Gastrocnemius medialis (tissue), 4 donors: ENCODE measurements around the gene AFAP1. TPM values are rescaled to one million over a fixed set of nuclear protein-coding genes. Genes with fewer than 3 reads are reported as not detected.
A peak's percentile ranks its signal among the peaks of the same experiment; 100 is the strongest.

ENCODE experiments used
- ATAC-seq, 2 donors: fragments of 150-250 bp; one replicate each; pipeline ENCODE4 v1.9.1; 2016
- DNase-seq, 2 donors: peaks; one replicate each; pipeline ENCODE4 v3.0.0-alpha.2; 2019
- H3K27ac ChIP-seq, 4 donors: fragments of 200-600 bp; sonication (generic); 1 replicate in 1 of 4; 2 replicates in 3 of 4; pipeline ENCODE4 v1.5.1; 2016 to 2018; ENCODE audit warnings: mild to moderate bottlenecking in 2 of 4, moderate library complexity in 1 of 4
- H3K27me3 ChIP-seq, 3 donors: fragments of 200-600 bp; sonication (generic) in 2 of 3; 1 replicate in 1 of 3; 2 replicates in 2 of 3; pipeline versions ENCODE4 v1.5.1 to v1.6.0; 2016 to 2019; ENCODE audit warnings: mild to moderate bottlenecking in 1 of 3, moderate library complexity in 1 of 3
- H3K36me3 ChIP-seq, 2 donors: fragments of 200-600 bp; sonication (generic) in 1 of 2; one replicate each; pipeline ENCODE4 v1.5.1; 2017 to 2018
- H3K4me1 ChIP-seq, 2 donors: fragments of 200-600 bp; sonication (generic) in 1 of 2; one replicate each; pipeline ENCODE4 v1.5.1; 2016 to 2017; ENCODE audit warnings: mild to moderate bottlenecking in 2 of 2
- H3K4me3 ChIP-seq, 4 donors: fragments of 200-600 bp; sonication (generic) in 3 of 4; 1 replicate in 1 of 4; 2 replicates in 3 of 4; pipeline ENCODE4 v1.5.1; 2016 to 2019; ENCODE audit warnings: mild to moderate bottlenecking in 2 of 4
- H3K9me3 ChIP-seq, 3 donors: fragments of 200-600 bp; sonication (generic) in 2 of 3; 1 replicate in 1 of 3; 2 replicates in 2 of 3; pipeline ENCODE4 v1.5.1; 2016 to 2019
- CTCF ChIP-seq, 5 experiments: fragments of 450-650 bp in 3 of 5; fragments of 200-600 bp in 2 of 5; sonication (generic) in 2 of 5; IDR thresholded peaks in 4 of 5; conservative IDR thresholded peaks in 1 of 5; 1 replicate in 4 of 5; 2 replicates in 1 of 5; pipeline ENCODE4 v1.5.1; 2016 to 2019; ENCODE audit warnings: antibody characterized with exemption in 5 of 5, mild to moderate bottlenecking in 3 of 5, moderate library complexity in 3 of 5
- POLR2A ChIP-seq, 2 donors: fragments of 450-650 bp; IDR thresholded peaks; one replicate each; pipeline ENCODE4 v1.6.1; 2017; ENCODE audit warnings: antibody characterized with exemption in 2 of 2, mild to moderate bottlenecking in 2 of 2, moderate library complexity in 2 of 2
- in situ Hi-C, 4 donors: fragments of 200-750 bp; cut with MboI; loops; one replicate each; pipeline versions ENCODE4 v1.15.0 to v1.8.0; 2017; ENCODE audit warnings: low sequenced_read_pairs in 4 of 4
- intact Hi-C: fragments of 100-400 bp; cut with DNase I; formaldehyde crosslinking; loops from one replicate; pipeline ENCODE4 v1.15.1; 2023; ENCODE audit warnings: low total_unique reads
- total RNA-seq, 4 donors: library from RNA; depleted of rRNA; stranded (reverse); fragments of >200 nt; gene quantifications; one replicate each; pipeline versions ENCODE4 v1.1.0 to v1.2.3, GENCODE V29; 2016

Gene AFAP1
- total RNA-seq, 4 donors from 2014 or later, result 1.5 to 8.6 (median 3.5) TPM

GRCh38 chr4:7757501-7758471 lies 181.9 kb downstream of the AFAP1 start:
- DNase-seq, result no peak
- peak overlapping the region; percentile 18 to 66 (median 36) for H3K27ac ChIP-seq
- no peaks in the 10 kb centered on the region for H3K9me3 ChIP-seq
- peak; percentile 58 to 76 for ATAC-seq
- TF ChIP-seq CTCF (IDR thresholded peaks at IDR 0.05 in 4 of 5, conservative IDR thresholded peaks at IDR 0.05 in 1 of 5), result peak in 1 of 5 experiments; percentile 7
- TF ChIP-seq POLR2A (IDR thresholded peaks at IDR 0.05), result no peak
- peaks cover 18% of the 10 kb centered on the region in 2 donors for H3K4me1 ChIP-seq
- H3K36me3 ChIP-seq, result no peaks in the 10 kb centered on the region
- no peak overlapping the region for H3K4me3 ChIP-seq
- in situ Hi-C loops, result no loop called here
- intact Hi-C loops, result no loop called here
- H3K27me3 ChIP-seq, result no peaks in the 10 kb centered on the region

GRCh38 chr4:7756561-7757355 lies 182.9 kb downstream of the AFAP1 start:
- Histone ChIP-seq H3K27me3 (no peaks in the 10 kb centered on the region), H3K36me3 (no peaks in the 10 kb centered on the region), H3K27ac (peak overlapping the region in 2 of 4 donors; percentile 23 to 66), H3K4me3 (no peak overlapping the region), H3K4me1 (peaks cover 18% of the 10 kb centered on the region in 2 donors), H3K9me3 (no peaks in the 10 kb centered on the region)
- in situ Hi-C loops, result no loop called here
- intact Hi-C loops, result no loop called here
- ATAC-seq, result no peak
- no peak for DNase-seq
- TF ChIP-seq POLR2A (IDR thresholded peaks at IDR 0.05) (no peak), CTCF (IDR thresholded peaks at IDR 0.05 in 4 of 5, conservative IDR thresholded peaks at IDR 0.05 in 1 of 5) (no peak)

- H3K36me3 ChIP-seq, result no peaks in the 10 kb centered on the region
- H3K9me3 ChIP-seq, result no peaks in the 10 kb centered on the region
- intact Hi-C loops (no loop called here), in situ Hi-C loops (no loop called here)
- TF ChIP-seq POLR2A (IDR thresholded peaks at IDR 0.05) (no peak), CTCF (IDR thresholded peaks at IDR 0.05 in 4 of 5, conservative IDR thresholded peaks at IDR 0.05 in 1 of 5) (no peak)
- no peak overlapping the region for H3K4me3 ChIP-seq
- H3K27me3 ChIP-seq, result no peaks in the 10 kb centered on the region
- DNase-seq (no peak), ATAC-seq (no peak)
- H3K27ac ChIP-seq, result no peak overlapping the region
- H3K4me1 ChIP-seq, result peaks cover 18% of the 10 kb centered on the region in 2 donors
Observed at GRCh38 chr4:7756071-7756470, 183.6 kb downstream of the AFAP1 start.

- no peak for ATAC-seq
Observed at GRCh38 chr4:7755561-7755960, 184.1 kb downstream of the AFAP1 start.

More at GRCh38 chr4:7755561-7755960, 184.1 kb downstream of the AFAP1 start:
- in situ Hi-C loops, result no loop called here
- Histone ChIP-seq H3K4me1 (peaks cover 18% of the 10 kb centered on the region in 2 donors), H3K36me3 (no peaks in the 10 kb centered on the region), H3K27ac (no peak overlapping the region), H3K9me3 (no peaks in the 10 kb centered on the region), H3K4me3 (no peak overlapping the region), H3K27me3 (no peaks in the 10 kb centered on the region)
- intact Hi-C loops, result no loop called here
- TF ChIP-seq CTCF (IDR thresholded peaks at IDR 0.05 in 4 of 5, conservative IDR thresholded peaks at IDR 0.05 in 1 of 5), result no peak
- TF ChIP-seq POLR2A (IDR thresholded peaks at IDR 0.05), result no peak
- no peak for DNase-seq
